NB4 (cell line): Measurements from ENCODE around the gene SDCBP2.

Source experiments
- MYC ChIP-seq: IDR thresholded peaks from 2 replicates; pipeline ENCODE4 v1.6.1; 2011; ENCODE audit warnings: low read depth, low read length
- POLR2A ChIP-seq: IDR thresholded peaks from 2 replicates; pipeline ENCODE4 v1.6.1; 2011; ENCODE audit warnings: mild to moderate bottlenecking; ENCODE audit not compliant: insufficient read length; ENCODE audit errors: extremely low read depth
- TF ChIP-seq, protein P1 (sequence below): IDR thresholded peaks from one replicate; pipeline ENCODE4 v1.5.1; 2012; ENCODE audit warnings: low read depth, low read length

GRCh38 chr20:1319051-1319450, 9.9 kb downstream of the SDCBP2 start:
- TF ChIP-seq, protein P1, sequence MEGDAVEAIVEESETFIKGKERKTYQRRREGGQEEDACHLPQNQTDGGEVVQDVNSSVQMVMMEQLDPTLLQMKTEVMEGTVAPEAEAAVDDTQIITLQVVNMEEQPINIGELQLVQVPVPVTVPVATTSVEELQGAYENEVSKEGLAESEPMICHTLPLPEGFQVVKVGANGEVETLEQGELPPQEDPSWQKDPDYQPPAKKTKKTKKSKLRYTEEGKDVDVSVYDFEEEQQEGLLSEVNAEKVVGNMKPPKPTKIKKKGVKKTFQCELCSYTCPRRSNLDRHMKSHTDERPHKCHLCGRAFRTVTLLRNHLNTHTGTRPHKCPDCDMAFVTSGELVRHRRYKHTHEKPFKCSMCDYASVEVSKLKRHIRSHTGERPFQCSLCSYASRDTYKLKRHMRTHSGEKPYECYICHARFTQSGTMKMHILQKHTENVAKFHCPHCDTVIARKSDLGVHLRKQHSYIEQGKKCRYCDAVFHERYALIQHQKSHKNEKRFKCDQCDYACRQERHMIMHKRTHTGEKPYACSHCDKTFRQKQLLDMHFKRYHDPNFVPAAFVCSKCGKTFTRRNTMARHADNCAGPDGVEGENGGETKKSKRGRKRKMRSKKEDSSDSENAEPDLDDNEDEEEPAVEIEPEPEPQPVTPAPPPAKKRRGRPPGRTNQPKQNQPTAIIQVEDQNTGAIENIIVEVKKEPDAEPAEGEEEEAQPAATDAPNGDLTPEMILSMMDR: no peak
- TF ChIP-seq POLR2A (no peak), MYC (no peak)
